HG02571 (cell line): Measurements from ENCODE around the gene AFAP1L2.
"Not testable (repeated sequence)": the region's sequence is repeated elsewhere in the genome, so short reads cannot be mapped to it uniquely, and the experiment has no call there.

ENCODE experiments used
- ATAC-seq: cut with Tn5 transposase; IDR thresholded peaks from one replicate; pipeline ENCODE4 v1.9.1; 2021; ENCODE audit warnings: mild to moderate bottlenecking, moderate library complexity; ENCODE audit not compliant: unreplicated experiment

AFAP1L2 gene

GRCh38 chr10:114363745-114364454 lies 40.4 kb downstream of the AFAP1L2 start:
- no peak for ATAC-seq

DNA sequence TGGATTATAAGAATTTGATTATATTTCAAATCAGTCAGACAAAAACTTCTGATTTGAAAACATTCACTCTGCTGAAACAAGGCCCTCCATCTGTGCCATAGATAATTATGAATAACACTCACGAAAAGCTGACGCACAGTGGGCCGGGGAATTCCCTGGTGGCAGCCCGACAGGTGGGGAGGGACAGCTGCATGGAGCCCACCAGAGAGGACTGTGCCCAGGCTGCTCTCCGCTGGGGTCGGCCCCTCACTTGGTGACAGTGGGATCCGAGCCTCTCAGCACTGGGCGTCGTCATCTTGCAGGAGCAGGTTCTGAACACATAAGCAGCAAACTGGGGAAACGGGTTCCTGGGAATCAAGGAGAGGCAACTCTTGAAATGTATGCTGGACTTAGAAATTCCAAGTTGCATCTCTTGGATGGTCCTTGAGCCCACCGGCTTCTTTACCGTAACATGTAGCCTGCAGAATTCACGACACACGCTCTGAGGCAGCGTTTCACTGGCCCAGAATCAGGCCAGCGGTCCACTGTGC lies 41.4 kb downstream of the AFAP1L2 start:
- ATAC-seq = no peak

- ATAC-seq = no peak
Measured at GRCh38 chr10:114359953-114360345, 44.4 kb downstream of the AFAP1L2 start.

DNA sequence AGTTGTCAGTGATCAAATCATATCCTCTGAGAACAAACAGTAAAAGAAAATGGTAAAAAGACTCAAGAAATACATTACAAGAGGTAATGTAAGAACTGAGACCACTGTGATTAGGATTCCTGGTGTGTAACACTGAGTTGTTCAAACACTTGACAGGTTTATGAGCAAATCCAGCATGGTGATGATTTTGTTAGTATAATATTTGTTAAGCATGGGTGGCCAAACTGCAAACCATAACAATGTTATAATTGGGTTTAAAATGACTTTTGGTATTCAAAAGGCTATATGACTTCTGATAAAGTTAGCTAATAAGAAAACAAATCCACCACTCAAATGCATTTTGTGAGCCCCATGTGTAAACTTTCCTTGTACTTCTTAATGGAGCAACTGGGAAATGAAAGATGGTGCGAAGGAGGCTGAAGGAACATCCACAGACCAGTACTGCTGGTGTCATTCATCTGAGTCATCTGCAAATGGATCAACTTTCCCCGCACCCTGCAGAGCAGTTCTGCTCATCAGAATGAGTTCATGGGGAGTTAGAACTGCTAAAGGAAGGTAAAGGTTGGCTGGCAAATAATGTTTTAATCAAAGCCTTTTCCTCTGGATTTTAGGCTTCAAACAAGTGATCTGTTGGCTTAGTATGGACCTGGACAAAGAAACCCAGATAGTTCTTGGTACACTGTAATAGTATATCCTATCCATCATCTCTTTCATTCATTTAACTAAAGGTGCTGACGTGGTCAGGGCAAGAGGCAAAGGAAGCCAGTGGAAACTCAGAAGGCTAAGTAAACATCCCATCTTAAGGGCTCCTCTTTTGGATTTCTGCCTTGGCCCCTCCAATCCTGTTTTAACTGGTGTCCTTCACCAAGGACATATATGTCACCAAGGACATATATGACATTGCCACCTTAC lies 45.0 kb downstream of the AFAP1L2 start:
- no peak for ATAC-seq

DNA sequence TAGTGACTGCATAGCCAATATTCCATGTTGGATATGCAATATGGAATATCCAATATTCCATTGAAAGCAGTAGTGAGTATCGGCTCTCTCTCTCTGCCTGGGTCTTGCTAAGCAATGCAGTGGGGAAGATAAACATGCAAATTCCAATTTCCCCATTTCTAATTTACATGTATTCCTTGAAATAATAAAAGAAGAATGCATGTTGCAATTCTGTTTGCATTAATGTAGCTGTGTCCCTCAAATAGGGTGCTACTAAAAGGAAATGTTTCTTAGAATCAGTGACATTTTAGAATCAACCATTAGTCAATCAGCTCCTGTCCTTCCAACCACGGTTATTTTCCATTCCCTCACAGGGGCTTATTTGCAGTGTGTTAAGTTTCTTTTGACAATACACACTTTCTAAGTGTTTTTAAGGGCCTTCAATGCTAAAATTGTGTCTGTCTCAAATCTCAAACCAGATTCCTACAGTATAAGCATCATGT lies 46.7 kb downstream of the AFAP1L2 start:
- ATAC-seq = no peak

GRCh38 chr10:114356751-114357514 lies 47.4 kb downstream of the AFAP1L2 start:
- no peak for ATAC-seq

- no peak for ATAC-seq
Measured at GRCh38 chr10:114356126-114356525, 48.2 kb downstream of the AFAP1L2 start.

- no peak for ATAC-seq
Measured at GRCh38 chr10:114353383-114353782, 50.9 kb downstream of the AFAP1L2 start.

- no peak for ATAC-seq
Measured at GRCh38 chr10:114352653-114353298, 51.5 kb downstream of the AFAP1L2 start.

GRCh38 chr10:114350751-114351150 lies 53.6 kb downstream of the AFAP1L2 start:
- no peak for ATAC-seq

DNA sequence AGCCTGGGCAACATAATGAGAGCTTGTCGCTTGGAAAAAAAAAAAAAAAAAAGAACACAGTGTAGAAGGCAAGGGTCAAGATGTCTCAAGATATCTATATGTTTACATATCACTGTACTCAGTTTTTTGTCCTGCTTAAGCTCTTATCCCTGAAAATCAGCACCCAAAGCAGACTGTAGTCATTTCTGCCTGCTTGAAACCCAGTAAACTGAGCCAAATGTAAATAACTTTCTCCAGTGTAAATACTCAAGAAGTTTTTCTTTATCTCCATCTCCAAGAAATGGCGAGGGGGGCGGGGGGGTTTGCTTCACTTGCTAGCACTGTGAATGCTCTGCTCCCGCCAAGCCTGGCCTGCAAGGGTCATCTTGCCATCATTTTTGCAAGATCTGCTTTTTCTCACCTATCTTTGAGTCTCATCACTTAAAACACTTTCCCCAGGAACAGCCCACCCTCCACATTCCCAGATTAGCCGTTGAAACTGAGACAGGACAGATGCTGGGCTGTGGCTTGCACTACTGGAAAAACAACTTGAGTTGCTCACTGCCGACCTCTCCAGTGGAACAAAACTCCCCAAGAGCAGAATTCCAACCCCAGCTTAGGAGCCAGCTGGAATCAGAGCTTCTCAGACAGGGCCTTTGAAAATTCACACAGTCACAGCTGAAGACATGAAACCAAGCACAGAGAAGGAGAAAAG lies 54.6 kb downstream of the AFAP1L2 start:
- ATAC-seq = no peak

- ATAC-seq = not testable (repeated sequence)
Measured at GRCh38 chr10:114349071-114349470, 55.2 kb downstream of the AFAP1L2 start.

GRCh38 chr10:114347791-114348190 lies 56.5 kb downstream of the AFAP1L2 start:
- ATAC-seq = no peak

- no peak for ATAC-seq
Measured at GRCh38 chr10:114347241-114347640, 57.1 kb downstream of the AFAP1L2 start.

DNA sequence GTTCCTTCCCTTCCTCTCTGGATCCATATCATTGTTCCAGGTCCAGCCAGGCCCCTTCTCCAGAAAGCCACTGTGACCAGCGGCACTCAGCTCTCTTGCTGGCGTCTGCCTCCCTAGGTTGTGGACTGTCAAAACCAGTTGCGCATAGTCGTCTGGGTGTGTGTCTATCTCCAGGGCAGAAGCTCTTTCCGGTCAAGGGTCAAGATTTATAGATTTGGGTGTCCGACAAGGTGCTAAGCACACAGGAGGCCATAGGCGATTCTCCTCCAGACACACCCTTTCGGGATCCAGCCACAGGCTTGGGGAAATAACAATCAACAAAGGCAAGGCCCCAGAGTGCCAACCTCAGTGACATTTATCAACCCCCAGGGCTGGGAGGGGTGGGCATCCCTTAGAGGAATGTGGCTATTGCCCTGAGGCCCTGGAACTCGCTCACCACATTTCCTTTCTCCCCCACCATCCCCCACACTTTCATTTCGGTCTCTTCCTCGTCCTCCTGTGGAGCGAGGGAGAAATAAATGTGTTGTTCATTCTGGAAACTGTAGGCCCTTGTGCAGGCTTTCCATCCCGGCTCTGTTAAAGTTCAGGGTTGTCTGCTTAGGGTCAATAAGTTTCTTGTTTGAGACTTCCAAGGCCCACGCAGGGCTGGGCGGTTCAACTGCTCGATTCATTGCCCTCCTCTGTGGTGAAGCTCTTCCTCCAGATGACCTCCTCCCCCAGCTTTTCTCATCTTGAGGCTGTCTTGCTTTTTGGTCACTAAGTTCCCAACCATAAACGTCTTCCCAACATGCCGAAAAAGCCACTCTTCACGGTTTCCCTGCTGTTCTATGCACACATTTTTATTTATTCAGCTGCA lies 57.9 kb downstream of the AFAP1L2 start:
- ATAC-seq = no peak

- no peak for ATAC-seq
Measured at GRCh38 chr10:114345701-114346100, 58.6 kb downstream of the AFAP1L2 start.

DNA sequence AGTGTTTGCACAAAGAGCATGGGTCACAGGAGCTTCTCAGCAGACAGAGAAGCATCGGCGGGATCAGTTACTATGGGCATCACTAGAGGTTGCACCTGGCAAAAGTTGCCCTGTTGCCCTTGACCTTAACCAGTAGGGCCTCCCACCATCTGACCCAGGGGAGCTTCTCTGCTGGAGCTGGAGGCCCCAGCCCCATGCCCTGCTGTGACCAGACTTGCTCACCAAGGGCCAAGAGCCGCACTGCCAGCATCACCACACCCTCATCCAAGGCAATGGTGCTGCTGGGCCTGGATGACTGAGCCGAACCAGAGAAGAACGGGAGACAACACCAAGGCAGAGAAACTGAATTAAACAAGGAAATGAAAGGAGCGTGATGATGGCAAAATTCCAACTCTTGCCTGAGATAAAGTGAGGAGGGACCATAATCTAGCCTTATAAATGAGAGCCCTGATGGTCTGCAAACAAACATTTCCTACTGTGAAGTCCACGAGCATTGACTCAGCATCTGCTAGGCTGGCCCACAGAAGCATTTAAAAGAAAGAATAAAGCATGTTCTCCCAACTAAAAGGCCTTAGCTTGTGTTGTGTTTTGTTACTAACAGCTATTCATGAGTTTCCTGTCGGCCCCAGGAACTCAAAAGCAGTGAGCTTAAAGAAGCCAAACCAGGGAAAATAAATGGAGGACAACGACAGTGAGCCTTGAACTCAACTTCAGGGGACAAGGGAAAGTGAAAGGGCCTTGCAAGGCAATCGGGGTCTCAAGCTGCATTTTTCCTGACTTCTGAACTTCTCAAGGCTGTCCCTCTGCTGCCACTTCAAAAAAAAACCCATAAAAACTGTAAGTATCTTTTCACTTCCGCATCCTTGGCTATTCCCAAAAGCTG lies 60.4 kb downstream of the AFAP1L2 start:
- ATAC-seq = no peak

- no peak for ATAC-seq
Measured at GRCh38 chr10:114342976-114343375, 61.3 kb downstream of the AFAP1L2 start.
